Astrocyte of the cerebellum (primary cell): ENCODE results near the gene RNF144B.
"Not testable (repeated sequence)": the region's sequence is repeated elsewhere in the genome, so short reads cannot be mapped to it uniquely, and the experiment has no call there.

Source experiments
- DNase-seq: peaks from one replicate; pipeline ENCODE4 v3.0.0-alpha.2; 2011; ENCODE audit warnings: low read depth
- H3K4me3 ChIP-seq: 2 replicates; pipeline ENCODE4 v1.5.1; 2011; ENCODE audit warnings: mild to moderate bottlenecking, low read depth, low read length, moderate library complexity
- CTCF ChIP-seq: IDR thresholded peaks from 2 replicates; pipeline ENCODE4 v1.5.1; 2012; ENCODE audit warnings: low read length, low read depth, moderate library complexity, mild to moderate bottlenecking; ENCODE audit errors: missing control alignments
- in situ Hi-C: cut with HindIII; loops from 2 replicates; pipeline ENCODE4 v1.10.0; 2017; ENCODE audit warnings: low sequenced_read_pairs

The RNF144B gene

GRCh38 chr6:18347866-18348265, 39.3 kb upstream of the RNF144B start:
- in situ Hi-C loops, result no loop called here
- no peak overlapping the region for H3K4me3 ChIP-seq
- DNase-seq, result no peak
- no peak for TF ChIP-seq CTCF

- no peak overlapping the region for H3K4me3 ChIP-seq
- in situ Hi-C loops, result no loop called here
- TF ChIP-seq CTCF, result no peak
- DNase-seq, result no peak
Measured at GRCh38 chr6:18349386-18349785, 37.8 kb upstream of the RNF144B start.

GRCh38 chr6:18350271-18350670, 36.9 kb upstream of the RNF144B start:
- DNase-seq, result no peak
- in situ Hi-C loops, result no loop called here
- H3K4me3 ChIP-seq, result no peak overlapping the region
- no peak for TF ChIP-seq CTCF

- no peak overlapping the region for H3K4me3 ChIP-seq
- TF ChIP-seq CTCF, result no peak
- no peak for DNase-seq
- in situ Hi-C loops, result no loop called here
Measured at GRCh38 chr6:18350712-18351111, 36.4 kb upstream of the RNF144B start.

- in situ Hi-C loops, result no loop called here
- no peak overlapping the region for H3K4me3 ChIP-seq
- TF ChIP-seq CTCF, result no peak
- DNase-seq, result no peak
Measured at GRCh38 chr6:18352001-18352400, 35.1 kb upstream of the RNF144B start.

GRCh38 chr6:18352842-18353241, 34.3 kb upstream of the RNF144B start:
- TF ChIP-seq CTCF, result no peak
- no peak for DNase-seq
- in situ Hi-C loops, result no loop called here
- H3K4me3 ChIP-seq, result no peak overlapping the region

GRCh38 chr6:18353251-18353650, 33.9 kb upstream of the RNF144B start:
- TF ChIP-seq CTCF, result no peak
- in situ Hi-C loops, result no loop called here
- no peak overlapping the region for H3K4me3 ChIP-seq
- DNase-seq, result no peak

- DNase-seq, in situ Hi-C loops, H3K4me3 ChIP-seq: not testable (repeated sequence)
Measured at GRCh38 chr6:18357546-18357945, 29.6 kb upstream of the RNF144B start.
